C4-2B (cell line): ENCODE results near the gene RUSF1.
"Not testable (repeated sequence)": the region's sequence is repeated elsewhere in the genome, so short reads cannot be mapped to it uniquely, and the experiment has no call there.

Experiments used
- H3K27ac ChIP-seq: fragments of 450-650 bp; 2 replicates; pipeline ENCODE4 v1.5.1; 2017
- ZFX ChIP-seq: fragments of 450-650 bp; IDR thresholded peaks from 2 replicates; pipeline ENCODE4 v1.6.1; 2017
- TF ChIP-seq, protein P1 (sequence below): fragments of 450-650 bp; conservative IDR thresholded peaks from 2 replicates; pipeline ENCODE4 v1.5.1; 2017; ENCODE audit warnings: mild to moderate bottlenecking

Gene RUSF1

DNA sequence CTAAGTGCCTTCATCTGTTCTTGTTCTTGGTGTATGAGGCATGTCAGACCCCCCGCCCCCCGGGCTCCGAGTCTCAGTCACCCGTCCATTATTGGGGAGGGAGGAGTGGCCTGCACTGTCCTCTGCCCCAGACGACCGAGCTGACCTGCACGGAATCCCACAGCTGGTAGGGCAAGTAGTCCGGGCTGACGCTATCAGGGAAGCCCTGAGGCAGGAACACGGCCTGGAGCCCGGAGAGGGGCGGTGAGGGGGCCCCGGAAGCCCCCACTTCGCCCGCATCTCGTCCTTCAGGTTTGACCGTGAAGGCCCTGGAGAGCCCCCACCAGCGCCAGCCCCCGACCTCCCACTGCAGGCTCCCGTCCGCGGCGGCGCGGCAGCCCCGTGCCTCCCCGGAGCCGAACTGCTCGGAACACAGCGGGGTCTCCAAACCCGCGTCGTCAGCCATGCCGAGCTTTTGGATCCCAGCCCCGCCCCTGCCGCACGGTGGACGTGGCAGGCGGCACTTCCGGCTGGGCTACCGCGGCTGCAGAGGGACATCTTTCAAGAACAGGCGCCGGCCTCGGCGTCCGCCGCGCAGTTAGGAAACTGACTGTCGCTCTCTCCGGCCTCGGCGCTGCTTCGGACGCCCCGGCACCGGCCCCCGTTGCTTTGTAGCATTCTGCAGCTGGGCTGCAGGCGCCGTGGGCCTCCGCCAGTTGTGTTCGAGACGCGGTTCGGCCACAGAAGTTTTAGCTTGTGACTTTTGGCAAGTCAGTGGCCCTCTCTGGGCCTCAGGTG, at the start of gene RUSF1:
Gene RUSF1 (minus strand): TSS at position 463 of the 777 bp plus-strand sequence. CDS start 18 bp downstream, at position 445.
- peak within 1 kb of the TSS; percentile 89 for H3K27ac ChIP-seq
- TF ChIP-seq, protein P1, sequence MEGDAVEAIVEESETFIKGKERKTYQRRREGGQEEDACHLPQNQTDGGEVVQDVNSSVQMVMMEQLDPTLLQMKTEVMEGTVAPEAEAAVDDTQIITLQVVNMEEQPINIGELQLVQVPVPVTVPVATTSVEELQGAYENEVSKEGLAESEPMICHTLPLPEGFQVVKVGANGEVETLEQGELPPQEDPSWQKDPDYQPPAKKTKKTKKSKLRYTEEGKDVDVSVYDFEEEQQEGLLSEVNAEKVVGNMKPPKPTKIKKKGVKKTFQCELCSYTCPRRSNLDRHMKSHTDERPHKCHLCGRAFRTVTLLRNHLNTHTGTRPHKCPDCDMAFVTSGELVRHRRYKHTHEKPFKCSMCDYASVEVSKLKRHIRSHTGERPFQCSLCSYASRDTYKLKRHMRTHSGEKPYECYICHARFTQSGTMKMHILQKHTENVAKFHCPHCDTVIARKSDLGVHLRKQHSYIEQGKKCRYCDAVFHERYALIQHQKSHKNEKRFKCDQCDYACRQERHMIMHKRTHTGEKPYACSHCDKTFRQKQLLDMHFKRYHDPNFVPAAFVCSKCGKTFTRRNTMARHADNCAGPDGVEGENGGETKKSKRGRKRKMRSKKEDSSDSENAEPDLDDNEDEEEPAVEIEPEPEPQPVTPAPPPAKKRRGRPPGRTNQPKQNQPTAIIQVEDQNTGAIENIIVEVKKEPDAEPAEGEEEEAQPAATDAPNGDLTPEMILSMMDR, result no peak
- TF ChIP-seq ZFX, result peak; percentile 95

DNA sequence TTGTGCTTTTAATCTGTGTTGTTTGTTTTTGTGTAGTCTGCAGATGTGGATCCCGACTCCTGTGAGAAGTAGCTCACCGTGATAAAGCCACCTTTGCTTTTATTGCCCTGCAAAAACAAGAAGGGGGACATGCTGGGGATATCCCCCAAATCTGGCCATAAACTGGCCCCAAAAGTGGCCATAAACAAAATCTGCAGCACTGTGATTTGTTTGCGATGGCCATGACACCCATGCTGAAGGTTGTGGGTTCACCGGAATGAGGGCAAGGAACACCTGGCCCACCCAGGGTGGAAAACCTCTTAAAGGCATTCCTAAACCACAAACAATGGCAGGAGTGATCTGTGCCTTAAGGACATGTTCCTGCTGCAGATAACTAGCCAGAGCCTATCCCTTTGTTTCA, 34.6 kb upstream of the RUSF1 start:
- H3K27ac ChIP-seq, result no peak overlapping the region
- TF ChIP-seq ZFX, result no peak
- TF ChIP-seq, protein P1, result no peak

DNA sequence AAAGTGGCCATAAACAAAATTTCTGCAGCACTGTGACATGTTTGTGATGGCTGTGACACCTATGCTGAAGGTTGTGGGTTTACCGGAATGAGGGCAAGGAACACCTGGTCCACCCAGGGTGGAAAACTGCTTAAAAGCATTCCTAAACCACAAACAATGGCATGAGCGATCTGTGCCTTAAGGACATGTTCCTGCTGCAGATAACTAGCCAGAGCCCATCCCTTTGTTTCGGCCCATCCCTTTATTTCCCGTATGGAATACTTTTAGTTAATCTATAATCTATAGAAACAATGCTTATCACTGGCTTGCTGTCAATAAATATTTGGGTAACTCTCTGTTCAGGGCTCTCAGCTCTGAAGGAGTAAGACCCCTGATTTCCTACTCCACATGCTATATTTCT, 31.6 kb upstream of the RUSF1 start:
- H3K27ac ChIP-seq, result not testable (repeated sequence)

DNA sequence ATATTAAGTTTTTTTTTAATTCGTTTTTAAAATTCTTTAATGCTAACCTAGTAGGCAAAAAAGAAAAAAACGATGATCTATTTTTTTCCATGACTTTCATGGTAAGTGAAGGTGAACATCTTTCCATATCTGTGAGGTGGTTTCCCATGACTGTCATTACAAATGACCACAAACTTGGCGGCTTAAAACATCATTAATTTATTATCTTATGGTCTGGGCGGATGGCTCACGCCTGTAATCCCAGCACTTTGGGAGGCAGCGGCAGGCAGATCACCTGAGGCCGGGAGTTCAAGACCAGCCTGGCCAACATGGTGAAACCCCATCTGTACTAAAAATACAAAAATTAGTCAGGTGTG, 30.0 kb upstream of the RUSF1 start:
- H3K27ac ChIP-seq, result not testable (repeated sequence)

DNA sequence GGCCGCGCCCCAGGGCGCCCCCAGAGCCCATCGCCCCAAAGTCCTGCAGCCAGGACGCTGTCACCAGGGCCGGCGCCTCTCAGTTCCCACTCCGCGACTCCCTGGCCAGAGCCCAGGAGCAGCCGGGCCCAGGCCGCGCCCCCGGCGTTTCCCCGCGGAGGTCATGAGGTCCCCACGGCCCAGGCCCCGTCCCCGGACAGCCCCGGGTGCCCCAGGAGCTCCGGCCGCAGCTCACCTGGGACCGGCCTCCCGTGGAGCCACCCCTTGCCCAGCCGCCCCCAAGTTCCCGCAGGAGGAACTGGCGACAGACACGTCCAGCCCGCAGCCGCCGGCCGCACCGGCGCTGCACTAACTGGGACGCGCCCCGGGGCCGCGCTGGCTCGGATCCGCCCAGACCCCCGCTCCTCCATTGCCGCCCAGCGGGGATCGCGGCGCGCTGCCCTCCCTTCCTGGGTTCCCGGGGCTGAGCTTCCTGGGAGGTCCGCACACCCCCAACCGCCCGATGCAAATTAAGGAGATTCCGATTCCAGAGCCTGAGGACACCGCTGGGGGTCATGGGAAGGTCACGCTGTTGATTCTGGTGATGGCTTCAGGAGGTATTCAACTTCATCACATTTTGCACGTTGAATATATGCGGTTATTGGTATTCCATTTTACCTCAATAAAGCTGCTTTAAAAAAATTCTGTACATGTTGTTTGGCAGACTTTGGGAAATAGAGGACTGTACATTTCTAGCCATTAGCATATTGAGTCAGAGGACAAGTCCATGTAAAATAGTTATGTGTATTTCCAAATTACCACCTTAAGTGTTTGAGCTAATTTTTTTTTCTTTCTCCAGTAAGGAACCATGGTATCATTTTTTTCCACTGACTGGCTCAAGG, 29.4 kb upstream of the RUSF1 start:
- TF ChIP-seq ZFX, result no peak
- TF ChIP-seq, protein P1, result no peak
- no peak overlapping the region for H3K27ac ChIP-seq

DNA sequence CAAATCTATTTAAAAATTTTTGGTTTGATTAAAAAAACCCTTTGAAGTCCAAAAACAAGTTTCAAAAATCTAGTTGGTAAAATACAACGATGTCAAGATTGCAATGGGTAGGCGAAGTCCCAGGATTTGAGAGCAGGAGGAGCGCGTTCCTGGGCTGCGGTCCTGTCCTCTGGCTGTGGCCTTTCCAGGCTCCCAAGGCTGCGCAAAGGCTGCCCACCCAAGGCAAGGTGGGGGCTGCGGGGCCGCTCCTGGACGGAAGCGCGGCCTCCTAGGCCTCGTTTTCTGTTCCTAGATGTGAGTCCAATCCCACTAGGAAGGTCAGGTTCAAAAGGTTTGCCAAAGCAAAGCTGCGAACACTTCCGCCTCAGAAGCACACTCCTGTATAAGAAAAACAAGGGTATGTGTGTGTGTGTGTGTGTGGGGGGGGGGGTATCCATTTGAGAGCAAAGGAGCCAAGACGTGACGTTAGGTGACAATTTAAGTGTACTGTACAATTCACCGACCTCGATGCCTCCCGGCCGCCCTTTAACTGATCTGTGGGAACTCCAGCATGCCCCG, 28.7 kb upstream of the RUSF1 start:
- TF ChIP-seq ZFX, result no peak
- TF ChIP-seq, protein P1, result no peak

DNA sequence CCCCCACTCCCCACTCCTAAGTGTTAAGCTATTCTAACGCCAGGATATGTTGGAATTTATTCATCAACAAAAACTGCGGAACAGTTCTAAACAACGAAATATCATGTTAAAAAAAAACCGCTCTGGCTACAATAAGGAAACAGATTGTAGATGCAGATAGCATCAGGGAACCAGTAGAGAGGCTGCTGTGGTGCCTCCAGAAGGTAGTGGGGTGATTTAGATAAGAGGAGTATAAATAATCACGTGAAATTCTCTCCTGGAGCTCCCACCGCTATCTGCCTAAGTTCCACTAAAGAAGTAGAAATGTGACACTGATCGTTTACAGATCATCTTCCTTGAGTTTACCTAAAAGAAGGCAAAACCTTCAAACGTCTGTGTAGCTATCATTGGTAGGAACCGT, 27.5 kb upstream of the RUSF1 start:
- no peak for TF ChIP-seq ZFX
- TF ChIP-seq, protein P1, result no peak
- no peak overlapping the region for H3K27ac ChIP-seq

More for the DNA sequence above, 28.7 kb upstream of the RUSF1 start:
- no peak overlapping the region for H3K27ac ChIP-seq

DNA sequence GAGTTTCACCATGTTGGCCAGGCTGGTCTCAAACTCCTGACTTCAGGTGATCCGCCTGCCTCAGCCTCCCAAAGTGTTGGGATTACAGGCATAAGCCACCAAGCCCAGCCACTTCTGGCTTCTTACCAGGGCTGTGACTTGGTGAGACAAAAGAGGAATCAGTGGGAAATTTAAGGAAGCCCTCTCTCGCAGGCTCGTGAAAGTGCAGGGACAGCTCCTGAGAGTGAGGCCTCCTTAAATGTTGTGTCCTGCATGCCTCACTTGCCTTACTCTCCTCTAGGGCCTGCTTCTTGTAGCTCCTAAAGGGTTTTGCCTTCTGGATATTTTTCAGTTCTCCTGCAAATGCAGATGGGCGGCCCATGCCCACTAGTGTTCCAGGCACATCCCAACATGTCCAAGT, 24.7 kb upstream of the RUSF1 start:
- H3K27ac ChIP-seq, result no peak overlapping the region
- TF ChIP-seq, protein P1, result no peak
- no peak for TF ChIP-seq ZFX
